Left lung (tissue), 10 donors: ENCODE results near the gene BORCS6. TPM values are rescaled to one million over a fixed set of nuclear protein-coding genes. Genes with fewer than 3 reads are reported as not detected.
A peak's percentile ranks its signal among the peaks of the same experiment; 100 is the strongest.

Experiments
- ATAC-seq: fragments of 200-7000 bp; cut with Tn5 transposase; one replicate; pipeline ENCODE4 v1.9.1; 2020; ENCODE audit warnings: moderate library complexity
- DNase-seq, 4 donors: peaks; one replicate each; pipeline ENCODE4 v3.0.0-alpha.2; 2013 to 2020
- H3K27ac ChIP-seq, 2 donors: fragments of 200-600 bp; sonication (generic) in 1 of 2; one replicate each; pipeline versions ENCODE4 v1.5.0 to v1.8.0; 2020 to 2021
- H3K27me3 ChIP-seq, 2 donors: fragments of 200-600 bp; sonication (generic) in 1 of 2; one replicate each; pipeline versions ENCODE4 v1.5.0 to v1.8.0; 2020 to 2021
- H3K36me3 ChIP-seq, 2 donors: fragments of 200-600 bp; sonication (generic) in 1 of 2; one replicate each; pipeline versions ENCODE4 v1.5.0 to v1.8.0; 2020 to 2021
- H3K4me1 ChIP-seq, 2 donors: fragments of 200-600 bp; one replicate each; pipeline ENCODE4 v1.8.0; 2021
- H3K4me3 ChIP-seq, 2 donors: fragments of 200-600 bp; sonication (generic) in 1 of 2; one replicate each; pipeline versions ENCODE4 v1.5.0 to v1.8.0; 2020 to 2021; ENCODE audit warnings: mild to moderate bottlenecking in 1 of 2
- H3K9me3 ChIP-seq, 2 donors: fragments of 200-600 bp; sonication (generic) in 1 of 2; one replicate each; pipeline versions ENCODE4 v1.5.0 to v1.8.0; 2020 to 2021
- intact Hi-C, 2 donors: fragments of 100-400 bp; cut with DNase I; formaldehyde crosslinking; loops; one replicate each; pipeline versions ENCODE4 v1.11.2 to v1.14.2; 2022
- polyA plus RNA-seq, 6 donors: library from polyadenylated mRNA; unstranded; fragments of 120-200 nt; gene quantifications; one replicate each; pipeline ENCODE4 v1.2.1, GENCODE V29; 2013; ENCODE audit not compliant: insufficient read length in 6 of 6
- total RNA-seq, 2 donors: library from RNA; stranded (reverse); fragmentation: NEBNext Ultra II Directional; extraction: Animal tissue kit (Norgen Biotek cat#: 25700); gene quantifications; one replicate each; pipeline ENCODE4 v1.2.1, GENCODE V29; 2021
- TF ChIP-seq, protein P1 (sequence below), 2 donors: fragments of 200-600 bp; sonication (generic) in 1 of 2; IDR thresholded peaks; one replicate each; pipeline versions ENCODE4 v1.5.0 to v1.8.0; 2021; ENCODE audit warnings: antibody characterized with exemption in 2 of 2
- donor health status: DM: no; HTN: yes; CAD: no.
- donor health status: DM: no; HTN: no; CAD: no.

BORCS6 gene
- total and polyA plus RNA-seq, 8 donors, result 2.4 to 10.6 (median 3.3) TPM

DNA sequence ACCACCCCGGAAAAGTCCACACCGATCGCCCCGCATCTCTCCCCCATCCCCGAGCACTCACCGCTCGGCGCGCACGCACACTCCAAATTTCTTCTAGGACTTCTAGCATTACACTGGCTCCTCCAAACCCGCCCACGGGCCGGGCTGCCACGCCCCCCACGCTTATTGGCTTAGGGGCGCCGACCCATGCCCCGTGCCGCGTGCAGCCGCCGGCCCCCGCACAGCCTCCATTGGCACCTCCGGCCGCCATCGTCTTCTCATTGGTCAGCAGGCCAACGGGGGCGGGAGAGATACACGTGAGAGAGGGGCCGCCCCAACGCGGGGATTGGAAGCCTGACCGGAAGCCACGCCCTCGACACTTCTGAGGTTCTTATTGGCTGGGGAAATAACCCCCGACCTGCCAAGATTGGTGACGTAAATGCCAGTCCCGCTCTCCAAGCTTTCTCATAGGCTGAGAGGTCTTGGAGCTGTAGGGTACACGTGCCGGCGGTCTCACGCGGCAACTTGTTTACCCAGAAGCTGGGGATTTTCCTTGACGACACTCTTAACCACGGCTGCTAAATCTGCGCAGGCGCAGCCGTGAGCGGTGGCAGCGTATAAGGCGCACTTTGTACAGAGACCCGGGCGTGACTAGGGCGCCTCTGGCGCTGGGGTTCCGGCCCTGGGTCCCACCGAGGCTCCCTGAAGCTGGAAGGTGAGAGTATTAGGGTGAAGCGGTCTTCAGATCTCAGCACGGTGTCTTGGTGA is 33.6 kb downstream of the BORCS6 start:
- peak overlapping the region; percentile 74 to 88 for H3K4me3 ChIP-seq
- ATAC-seq (peak; percentile 67), DNase-seq (peak; percentile 100)
- no peaks in the 10 kb centered on the region for H3K9me3 ChIP-seq
- H3K4me1 ChIP-seq, result peaks cover 27 to 85% of the 10 kb centered on the region in 2 donors
- H3K27me3 ChIP-seq, result no peaks in the 10 kb centered on the region
- peaks cover 0 to 26% of the 10 kb centered on the region in 2 donors for H3K36me3 ChIP-seq
- peak overlapping the region; percentile 97 to 100 for H3K27ac ChIP-seq
- intact Hi-C loops, result no loop called here
- TF ChIP-seq, protein P1, sequence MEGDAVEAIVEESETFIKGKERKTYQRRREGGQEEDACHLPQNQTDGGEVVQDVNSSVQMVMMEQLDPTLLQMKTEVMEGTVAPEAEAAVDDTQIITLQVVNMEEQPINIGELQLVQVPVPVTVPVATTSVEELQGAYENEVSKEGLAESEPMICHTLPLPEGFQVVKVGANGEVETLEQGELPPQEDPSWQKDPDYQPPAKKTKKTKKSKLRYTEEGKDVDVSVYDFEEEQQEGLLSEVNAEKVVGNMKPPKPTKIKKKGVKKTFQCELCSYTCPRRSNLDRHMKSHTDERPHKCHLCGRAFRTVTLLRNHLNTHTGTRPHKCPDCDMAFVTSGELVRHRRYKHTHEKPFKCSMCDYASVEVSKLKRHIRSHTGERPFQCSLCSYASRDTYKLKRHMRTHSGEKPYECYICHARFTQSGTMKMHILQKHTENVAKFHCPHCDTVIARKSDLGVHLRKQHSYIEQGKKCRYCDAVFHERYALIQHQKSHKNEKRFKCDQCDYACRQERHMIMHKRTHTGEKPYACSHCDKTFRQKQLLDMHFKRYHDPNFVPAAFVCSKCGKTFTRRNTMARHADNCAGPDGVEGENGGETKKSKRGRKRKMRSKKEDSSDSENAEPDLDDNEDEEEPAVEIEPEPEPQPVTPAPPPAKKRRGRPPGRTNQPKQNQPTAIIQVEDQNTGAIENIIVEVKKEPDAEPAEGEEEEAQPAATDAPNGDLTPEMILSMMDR (IDR thresholded peaks at IDR 0.05), result no peak

DNA sequence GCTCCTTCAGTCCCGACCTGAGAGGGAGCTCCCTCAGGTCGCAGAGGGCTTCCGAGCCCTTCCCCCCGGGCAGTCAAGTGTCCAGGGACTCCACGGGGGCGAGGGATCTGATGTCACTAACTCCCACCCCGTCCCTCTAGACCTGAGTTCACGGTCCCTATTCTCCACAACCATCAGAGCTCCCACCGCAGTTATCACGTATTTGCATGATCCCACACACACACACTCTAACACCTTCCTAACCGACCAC is 34.1 kb downstream of the BORCS6 start:
- Histone ChIP-seq H3K9me3 (no peaks in the 10 kb centered on the region), H3K36me3 (peaks cover 0 to 21% of the 10 kb centered on the region in 2 donors), H3K27me3 (no peaks in the 10 kb centered on the region), H3K4me3 (peak overlapping the region; percentile 74 to 88), H3K4me1 (peaks cover 23 to 85% of the 10 kb centered on the region in 2 donors), H3K27ac (peak overlapping the region; percentile 97 to 100)
- intact Hi-C loops, result no loop called here
- no peak for ATAC-seq
- DNase-seq, result no peak
- TF ChIP-seq, protein P1 (IDR thresholded peaks at IDR 0.05), result no peak

GRCh38 chr17:8155231-8155995 is 34.6 kb downstream of the BORCS6 start:
- Histone ChIP-seq H3K36me3 (peaks cover 0 to 23% of the 10 kb centered on the region in 2 donors), H3K27ac (peak overlapping the region; percentile 97 to 100), H3K4me3 (peak overlapping the region; percentile 74 to 88), H3K4me1 (peaks cover 28 to 85% of the 10 kb centered on the region in 2 donors), H3K27me3 (no peaks in the 10 kb centered on the region), H3K9me3 (no peaks in the 10 kb centered on the region)
- ATAC-seq (no peak), DNase-seq (peak in 1 of 4 donors; percentile 77)
- intact Hi-C loops, result no loop called here
- TF ChIP-seq, protein P1 (IDR thresholded peaks at IDR 0.05), result no peak

DNA sequence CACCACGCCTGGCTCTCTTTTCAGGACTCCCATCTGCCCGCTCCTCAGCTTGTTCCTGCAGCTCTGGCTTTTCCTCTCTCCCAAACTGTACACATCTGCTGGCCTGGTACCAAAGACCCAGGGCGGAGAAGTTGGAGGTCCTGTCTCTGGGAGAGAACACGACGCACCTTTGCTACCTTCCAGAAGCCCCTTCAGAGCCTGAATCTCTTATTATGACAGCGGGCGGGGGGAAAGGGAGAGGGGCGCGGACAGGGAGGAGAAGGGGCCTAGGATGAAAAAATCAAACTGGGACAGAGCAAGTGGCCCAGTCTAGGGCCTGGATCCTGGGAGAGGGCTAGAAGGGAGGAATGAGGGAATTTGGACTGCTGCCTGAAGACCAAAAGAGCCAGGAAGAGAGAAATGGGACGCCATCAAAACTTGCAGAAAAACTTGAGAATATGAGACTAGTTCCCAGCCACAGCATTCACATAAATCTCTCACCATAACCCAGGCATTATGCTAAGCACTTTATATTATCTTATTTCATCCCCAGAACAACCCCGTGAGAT is 35.3 kb downstream of the BORCS6 start:
- intact Hi-C loops, result no loop called here
- H3K4me1 ChIP-seq, result peaks cover 31 to 86% of the 10 kb centered on the region in 2 donors

More for the DNA sequence above, 35.3 kb downstream of the BORCS6 start:
- Histone ChIP-seq H3K27ac (peak overlapping the region; percentile 97 to 100), H3K4me3 (peak overlapping the region; percentile 74 to 88), H3K27me3 (no peaks in the 10 kb centered on the region), H3K9me3 (no peaks in the 10 kb centered on the region), H3K36me3 (peaks cover 0 to 24% of the 10 kb centered on the region in 2 donors)
- no peak for ATAC-seq
- TF ChIP-seq, protein P1 (IDR thresholded peaks at IDR 0.05), result no peak
- DNase-seq, result no peak
